Smooth muscle cell (in vitro differentiated cells): ENCODE measurements around the gene INHBB. TPM values are rescaled to one million over a fixed set of nuclear protein-coding genes. Genes with fewer than 3 reads are reported as not detected.

Experiments used
- DNase-seq: peaks from one replicate; lab custom pipeline; 2025; ENCODE audit not compliant: unreplicated experiment; lab: John Stamatoyannopoulos, UW
- H2AFZ ChIP-seq: fragments of 200-600 bp; sonication (generic); 2 replicates; pipeline ENCODE4 v1.6.0; 2016; ENCODE audit warnings: antibody characterized with exemption, low read depth, mild to moderate bottlenecking
- H3F3A ChIP-seq: fragments of 200-600 bp; sonication (generic); 2 replicates; pipeline ENCODE4 v1.6.0; 2017; ENCODE audit warnings: antibody characterized with exemption, low read depth
- H3K27ac ChIP-seq: fragments of 200-600 bp; sonication (generic); 2 replicates; pipeline ENCODE4 v1.5.1; 2016; ENCODE audit warnings: low read depth, mild to moderate bottlenecking
- H3K27me3 ChIP-seq: fragments of 200-600 bp; sonication (generic); 2 replicates; pipeline ENCODE4 v1.6.1; 2016; ENCODE audit warnings: low read depth, mild to moderate bottlenecking
- H3K36me3 ChIP-seq: fragments of 200-600 bp; sonication (generic); 2 replicates; pipeline ENCODE4 v1.5.1; 2016; ENCODE audit warnings: low read depth
- H3K4me1 ChIP-seq: fragments of 200-600 bp; sonication (generic); 2 replicates; pipeline ENCODE4 v1.5.1; 2016; ENCODE audit warnings: low read depth
- H3K4me2 ChIP-seq: fragments of 200-600 bp; sonication (generic); 2 replicates; pipeline ENCODE4 v1.6.0; 2016; ENCODE audit warnings: mild to moderate bottlenecking
- H3K4me3 ChIP-seq: fragments of 200-600 bp; sonication (generic); 2 replicates; pipeline ENCODE4 v1.5.1; 2016; ENCODE audit warnings: mild to moderate bottlenecking
- H3K79me2 ChIP-seq: fragments of 200-600 bp; sonication (generic); 2 replicates; pipeline ENCODE4 v1.6.0; 2016; ENCODE audit warnings: low read depth, mild to moderate bottlenecking
- H3K9ac ChIP-seq: fragments of 200-600 bp; sonication (generic); 2 replicates; pipeline ENCODE4 v1.6.0; 2016; ENCODE audit warnings: low read depth
- H3K9me3 ChIP-seq: fragments of 200-600 bp; sonication (generic); replicated peaks from 2 replicates; pipeline ENCODE4 v1.5.1; 2016; ENCODE audit warnings: low read depth
- H4K20me1 ChIP-seq: fragments of 200-600 bp; sonication (generic); 2 replicates; pipeline ENCODE4 v1.6.0; 2016; ENCODE audit warnings: low read depth
- WGBS: methylation state at CpG from one replicate; pipeline ENCODE4 v1.1.7; 2016; ENCODE audit warnings: low lambda C conversion rate; 5-methylcytosine and 5-hydroxymethylcytosine counted together
- polyA plus RNA-seq: library from polyadenylated mRNA; unstranded; fragments of >200 nt; fragmentation: Nextera tagmentation; extraction: Ambion mirVana; gene quantifications from 2 replicates; pipeline ENCODE4 v1.2.1, GENCODE V29; 2016
- total RNA-seq: library from RNA; depleted of rRNA; stranded (reverse); fragments of >200 nt; gene quantifications from 2 replicates; pipeline ENCODE4 v1.2.3, GENCODE V29; 2014
- TF ChIP-seq, protein P1 (sequence below): fragments of 200-600 bp; sonication (generic); IDR thresholded peaks from 2 replicates; pipeline ENCODE4 v1.5.1; 2017; ENCODE audit warnings: borderline replicate concordance, mild to moderate bottlenecking, antibody characterized with exemption; ENCODE audit not compliant: insufficient read depth, poor library complexity, severe bottlenecking

INHBB gene
- total and polyA plus RNA-seq, 2 experiments from 2014 or later = 0.06 to 0.09 TPM

DNA sequence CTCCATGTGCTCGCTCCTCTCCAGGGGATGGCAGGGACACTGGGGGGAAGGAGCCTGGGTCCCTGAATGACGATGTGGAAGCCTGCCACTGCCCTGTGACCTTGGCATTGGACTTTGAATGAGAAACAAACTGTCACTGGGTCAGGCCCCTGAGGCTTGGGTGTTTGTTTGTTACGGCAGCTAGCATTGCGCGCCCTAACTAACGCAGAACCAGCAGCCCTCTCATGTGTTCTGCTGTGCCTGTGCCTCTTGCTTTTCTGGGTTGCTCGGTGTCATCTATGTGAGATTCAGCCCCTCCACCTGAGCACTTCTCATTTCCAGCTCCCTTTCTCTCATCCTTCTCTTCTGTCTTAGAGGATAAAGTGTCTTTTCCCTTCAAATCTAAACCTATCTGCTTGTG is 23.6 kb upstream of the INHBB start:
- H3K27me3 ChIP-seq = peaks cover 8% of the 10 kb centered on the region
- no peaks in the 10 kb centered on the region for H3K9me3 ChIP-seq
- no peak for DNase-seq
- no peaks in the 10 kb centered on the region for H3F3A ChIP-seq
- H2AFZ ChIP-seq = no peak overlapping the region
- H3K27ac ChIP-seq = no peak overlapping the region
- TF ChIP-seq, protein P1, sequence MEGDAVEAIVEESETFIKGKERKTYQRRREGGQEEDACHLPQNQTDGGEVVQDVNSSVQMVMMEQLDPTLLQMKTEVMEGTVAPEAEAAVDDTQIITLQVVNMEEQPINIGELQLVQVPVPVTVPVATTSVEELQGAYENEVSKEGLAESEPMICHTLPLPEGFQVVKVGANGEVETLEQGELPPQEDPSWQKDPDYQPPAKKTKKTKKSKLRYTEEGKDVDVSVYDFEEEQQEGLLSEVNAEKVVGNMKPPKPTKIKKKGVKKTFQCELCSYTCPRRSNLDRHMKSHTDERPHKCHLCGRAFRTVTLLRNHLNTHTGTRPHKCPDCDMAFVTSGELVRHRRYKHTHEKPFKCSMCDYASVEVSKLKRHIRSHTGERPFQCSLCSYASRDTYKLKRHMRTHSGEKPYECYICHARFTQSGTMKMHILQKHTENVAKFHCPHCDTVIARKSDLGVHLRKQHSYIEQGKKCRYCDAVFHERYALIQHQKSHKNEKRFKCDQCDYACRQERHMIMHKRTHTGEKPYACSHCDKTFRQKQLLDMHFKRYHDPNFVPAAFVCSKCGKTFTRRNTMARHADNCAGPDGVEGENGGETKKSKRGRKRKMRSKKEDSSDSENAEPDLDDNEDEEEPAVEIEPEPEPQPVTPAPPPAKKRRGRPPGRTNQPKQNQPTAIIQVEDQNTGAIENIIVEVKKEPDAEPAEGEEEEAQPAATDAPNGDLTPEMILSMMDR = no peak
- no peak overlapping the region for H3K4me2 ChIP-seq
- WGBS = 95% methylated on average over 7 of the region's 7 CpGs
- H3K4me3 ChIP-seq = no peak overlapping the region
- H4K20me1 ChIP-seq = no peaks in the 10 kb centered on the region
- no peaks in the 10 kb centered on the region for H3K79me2 ChIP-seq
- H3K4me1 ChIP-seq = no peaks in the 10 kb centered on the region
- no peak overlapping the region for H3K9ac ChIP-seq
- H3K36me3 ChIP-seq = no peaks in the 10 kb centered on the region

DNA sequence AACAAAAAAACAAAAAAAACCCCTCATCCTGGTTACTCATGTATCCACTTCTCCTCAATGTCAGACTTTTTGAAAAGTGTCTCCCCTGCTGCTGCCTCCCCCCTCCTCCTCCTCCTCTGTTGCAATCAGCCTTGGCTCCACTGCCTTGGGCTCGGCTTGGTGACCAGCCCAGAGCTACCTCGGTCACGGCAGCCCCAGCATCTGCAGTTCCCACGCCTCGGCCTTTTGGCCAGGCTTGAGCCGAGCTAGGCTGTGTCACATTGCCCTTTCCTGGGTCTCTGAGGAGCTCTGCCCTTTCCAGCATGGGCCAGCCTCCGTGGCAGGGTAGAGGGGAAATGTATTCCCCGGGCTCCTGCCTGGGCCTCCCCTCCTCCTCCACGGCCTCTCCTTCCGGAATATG is 22.7 kb upstream of the INHBB start:
- WGBS = 90% methylated on average over 10 of the region's 10 CpGs
- peaks cover 8% of the 10 kb centered on the region for H3K27me3 ChIP-seq
- H2AFZ ChIP-seq = no peak overlapping the region
- no peak overlapping the region for H3K9ac ChIP-seq
- H4K20me1 ChIP-seq = no peaks in the 10 kb centered on the region
- H3K4me2 ChIP-seq = no peak overlapping the region
- H3K36me3 ChIP-seq = no peaks in the 10 kb centered on the region
- H3F3A ChIP-seq = no peaks in the 10 kb centered on the region
- H3K4me3 ChIP-seq = no peak overlapping the region
- no peak overlapping the region for H3K27ac ChIP-seq
- DNase-seq = no peak
- no peaks in the 10 kb centered on the region for H3K4me1 ChIP-seq
- H3K9me3 ChIP-seq = no peaks in the 10 kb centered on the region
- TF ChIP-seq, protein P1 = no peak
- H3K79me2 ChIP-seq = no peaks in the 10 kb centered on the region

DNA sequence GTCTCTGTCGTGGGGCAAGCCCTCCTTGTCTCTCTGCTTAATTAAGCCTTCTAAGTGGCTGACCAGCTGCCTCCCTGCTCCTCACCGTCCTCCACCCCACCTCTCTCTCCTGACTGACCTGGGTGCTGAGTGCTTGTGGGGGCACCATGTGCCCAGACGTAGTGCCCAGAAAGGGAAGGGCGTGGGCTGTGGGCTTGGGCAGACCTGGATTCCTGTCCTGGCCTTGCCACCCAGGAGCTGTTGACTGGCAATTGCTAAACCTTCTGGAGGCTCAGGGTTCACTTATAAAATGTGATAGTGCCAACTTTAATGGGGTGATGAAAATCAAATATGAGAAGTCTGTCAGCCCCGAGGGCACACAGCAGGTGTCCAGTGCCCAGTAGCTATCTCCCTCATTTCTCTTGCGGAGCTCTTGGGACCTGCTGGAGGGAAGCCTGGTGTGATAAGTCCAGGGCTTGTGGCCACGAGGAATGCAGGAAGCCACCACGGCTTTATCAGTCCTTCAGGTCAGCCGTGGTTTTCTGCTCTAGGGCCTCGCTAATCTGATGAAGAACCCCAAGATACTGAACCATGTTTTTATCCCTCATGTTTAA is 22.0 kb upstream of the INHBB start:
- no peak overlapping the region for H3K4me2 ChIP-seq
- DNase-seq = no peak
- H3K9ac ChIP-seq = no peak overlapping the region
- TF ChIP-seq, protein P1 = no peak
- H3K4me3 ChIP-seq = no peak overlapping the region
- H3K27ac ChIP-seq = no peak overlapping the region
- no peaks in the 10 kb centered on the region for H3K4me1 ChIP-seq
- no peak overlapping the region for H2AFZ ChIP-seq
- no peaks in the 10 kb centered on the region for H3K79me2 ChIP-seq
- 65% methylated on average over 9 of the region's 10 CpGs for WGBS
- no peaks in the 10 kb centered on the region for H3K36me3 ChIP-seq
- no peaks in the 10 kb centered on the region for H3F3A ChIP-seq
- no peaks in the 10 kb centered on the region for H4K20me1 ChIP-seq
- no peaks in the 10 kb centered on the region for H3K9me3 ChIP-seq
- peaks cover 8% of the 10 kb centered on the region for H3K27me3 ChIP-seq

- WGBS = 96% methylated on average over 7 of the region's 7 CpGs
Observed at GRCh38 chr2:120324933-120325332, 21.0 kb upstream of the INHBB start.

More at GRCh38 chr2:120324933-120325332, 21.0 kb upstream of the INHBB start:
- no peak overlapping the region for H3K4me2 ChIP-seq
- no peaks in the 10 kb centered on the region for H3F3A ChIP-seq
- no peak overlapping the region for H2AFZ ChIP-seq
- no peak overlapping the region for H3K4me3 ChIP-seq
- H4K20me1 ChIP-seq = no peaks in the 10 kb centered on the region
- no peak for DNase-seq
- no peaks in the 10 kb centered on the region for H3K36me3 ChIP-seq
- TF ChIP-seq, protein P1 = no peak
- no peaks in the 10 kb centered on the region for H3K79me2 ChIP-seq
- peaks cover 8% of the 10 kb centered on the region for H3K27me3 ChIP-seq
- H3K9me3 ChIP-seq = no peaks in the 10 kb centered on the region
- no peak overlapping the region for H3K9ac ChIP-seq
- no peaks in the 10 kb centered on the region for H3K4me1 ChIP-seq
- no peak overlapping the region for H3K27ac ChIP-seq
